Measurements from ENCODE around the gene GTF3C1.

GTF3C1 gene

DNA sequence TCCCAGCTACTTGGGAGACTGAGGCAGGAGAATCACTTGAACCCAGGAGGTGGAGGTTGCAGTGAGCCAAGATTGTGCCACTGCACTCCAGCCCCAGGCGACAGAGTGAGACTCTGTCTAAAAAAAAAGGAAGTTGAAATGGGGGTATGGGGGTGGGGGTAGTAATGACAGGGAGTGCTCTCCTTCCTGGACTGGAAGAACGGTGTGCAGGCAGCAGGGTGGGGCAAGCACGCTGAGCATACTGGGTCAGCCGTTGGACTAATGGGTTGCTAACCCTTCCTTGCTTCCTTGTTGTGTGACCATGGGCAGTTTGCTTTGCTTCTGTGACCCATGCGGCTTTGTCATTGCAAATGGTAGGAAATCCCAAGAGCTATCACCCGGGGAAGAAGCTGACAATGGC is 16.7 kb upstream of the GTF3C1 start:
- Histone ChIP-seq H3K9me3 (ENCODE audit: control insufficient read depth in 1 of 2, low read length in 2 of 2) (no peaks in the 10 kb centered on the region), H3K4me3 (ENCODE audit: low read depth in 1 of 2, low read length in 2 of 2) (no peak overlapping the region), H3K36me3 (ENCODE audit: control insufficient read depth in 1 of 2, insufficient read depth in 2 of 2, low read length in 2 of 2) (no peaks in the 10 kb centered on the region), H3K9ac (ENCODE audit: low read depth in 1 of 2, low read length in 2 of 2) (no peak overlapping the region), H3K27me3 (ENCODE audit: control insufficient read depth in 1 of 2, insufficient read depth in 2 of 2, low read length in 2 of 2) (no peaks in the 10 kb centered on the region), H3K4me1 (ENCODE audit: control insufficient read depth in 1 of 2, insufficient read depth in 2 of 2, low read length in 2 of 2) (no peaks in the 10 kb centered on the region), H3K27ac (ENCODE audit: low read depth, low read length) (no peak overlapping the region)

DNA sequence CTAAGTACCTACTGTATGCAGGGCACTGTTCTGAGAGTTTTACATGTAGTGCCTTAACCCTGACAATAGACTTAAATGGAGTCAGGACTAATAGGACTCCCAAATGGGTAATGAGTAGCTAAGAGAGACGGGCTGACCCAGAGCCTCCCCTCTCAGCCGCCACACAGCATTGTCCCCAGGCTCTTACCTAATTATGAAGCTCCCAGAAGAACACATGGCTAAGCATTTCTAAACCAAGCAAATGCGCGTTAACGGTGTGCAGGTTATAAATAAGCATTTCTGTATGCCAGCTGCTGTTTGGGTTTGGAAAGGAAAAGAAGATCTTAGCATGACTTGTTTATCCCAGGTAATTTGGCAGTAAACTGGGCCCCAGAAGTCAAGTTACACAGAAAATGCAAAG is 14.5 kb upstream of the GTF3C1 start:
- no peak overlapping the region for H3K4me3 ChIP-seq (ENCODE audit: low read depth in 1 of 2, low read length in 2 of 2)
- H3K9ac ChIP-seq (ENCODE audit: low read depth in 1 of 2, low read length in 2 of 2): no peak overlapping the region
- no peak overlapping the region for H3K27ac ChIP-seq (ENCODE audit: low read depth, low read length)
- H3K4me1 ChIP-seq (ENCODE audit: control insufficient read depth in 1 of 2, insufficient read depth in 2 of 2, low read length in 2 of 2): no peaks in the 10 kb centered on the region
- no peaks in the 10 kb centered on the region for H3K27me3 ChIP-seq (ENCODE audit: control insufficient read depth in 1 of 2, insufficient read depth in 2 of 2, low read length in 2 of 2)
- H3K9me3 ChIP-seq (ENCODE audit: control insufficient read depth in 1 of 2, low read length in 2 of 2): no peaks in the 10 kb centered on the region
- H3K36me3 ChIP-seq (ENCODE audit: control insufficient read depth in 1 of 2, insufficient read depth in 2 of 2, low read length in 2 of 2): no peaks in the 10 kb centered on the region

DNA sequence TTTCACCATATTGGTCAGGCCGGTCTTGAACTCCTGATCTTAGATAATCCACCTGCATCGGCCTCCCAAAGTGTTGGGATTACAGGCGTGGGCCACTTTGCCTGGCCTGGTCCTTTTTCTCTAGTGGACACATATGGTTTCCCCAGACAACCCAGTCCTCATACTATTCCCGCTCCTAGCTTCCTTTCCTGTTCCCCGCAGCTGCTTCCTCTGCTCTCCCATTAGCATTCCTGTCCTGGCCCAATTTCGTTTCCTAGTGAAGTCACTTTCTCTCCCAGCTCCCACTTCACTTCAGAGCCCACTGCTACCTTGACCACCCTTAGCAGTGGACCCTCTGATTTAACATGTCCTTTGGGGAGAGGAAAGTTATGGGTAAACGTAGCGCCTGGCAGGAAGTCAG is 11.5 kb upstream of the GTF3C1 start:
- H3K27me3 ChIP-seq (ENCODE audit: control insufficient read depth in 1 of 2, insufficient read depth in 2 of 2, low read length in 2 of 2): no peaks in the 10 kb centered on the region
- H3K9ac ChIP-seq (ENCODE audit: low read depth in 1 of 2, low read length in 2 of 2): no peak overlapping the region
- no peak overlapping the region for H3K27ac ChIP-seq (ENCODE audit: low read depth, low read length)
- no peaks in the 10 kb centered on the region for H3K9me3 ChIP-seq (ENCODE audit: control insufficient read depth in 1 of 2, low read length in 2 of 2)
- no peak overlapping the region for H3K4me3 ChIP-seq (ENCODE audit: low read depth in 1 of 2, low read length in 2 of 2)
- H3K4me1 ChIP-seq (ENCODE audit: control insufficient read depth in 1 of 2, insufficient read depth in 2 of 2, low read length in 2 of 2): no peaks in the 10 kb centered on the region
- H3K36me3 ChIP-seq (ENCODE audit: control insufficient read depth in 1 of 2, insufficient read depth in 2 of 2, low read length in 2 of 2): no peaks in the 10 kb centered on the region

DNA sequence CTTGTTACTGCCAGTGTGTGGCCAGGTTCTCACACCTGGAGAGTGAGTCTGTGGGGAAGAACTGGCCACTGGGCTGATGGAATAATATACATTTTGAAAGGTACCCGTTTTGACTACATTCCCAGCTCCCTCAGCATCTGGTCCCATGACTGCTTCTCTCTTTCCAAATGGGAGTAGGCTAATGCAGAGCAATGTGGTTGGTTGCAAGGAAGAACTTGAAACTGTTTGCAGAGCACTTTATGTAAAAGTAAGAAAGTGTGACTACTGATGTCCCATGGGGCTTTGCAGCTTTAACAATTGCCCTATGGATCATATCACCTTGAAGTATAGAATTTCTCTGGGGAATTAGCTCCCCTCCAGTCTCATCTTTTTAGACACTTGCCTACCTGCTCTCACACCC is 9.2 kb upstream of the GTF3C1 start:
- no peak overlapping the region for H3K9ac ChIP-seq (ENCODE audit: low read depth in 1 of 2, low read length in 2 of 2)
- no peak overlapping the region for H3K27ac ChIP-seq (ENCODE audit: low read depth, low read length)
- no peaks in the 10 kb centered on the region for H3K36me3 ChIP-seq (ENCODE audit: control insufficient read depth in 1 of 2, insufficient read depth in 2 of 2, low read length in 2 of 2)
- H3K9me3 ChIP-seq (ENCODE audit: control insufficient read depth in 1 of 2, low read length in 2 of 2): no peaks in the 10 kb centered on the region
- H3K27me3 ChIP-seq (ENCODE audit: control insufficient read depth in 1 of 2, insufficient read depth in 2 of 2, low read length in 2 of 2): no peaks in the 10 kb centered on the region
- H3K4me3 ChIP-seq (ENCODE audit: low read depth in 1 of 2, low read length in 2 of 2): no peak overlapping the region
- H3K4me1 ChIP-seq (ENCODE audit: control insufficient read depth in 1 of 2, insufficient read depth in 2 of 2, low read length in 2 of 2): no peaks in the 10 kb centered on the region

GRCh38 chr16:27558434-27558833 is 8.7 kb upstream of the GTF3C1 start:
- Histone ChIP-seq H3K4me1 (ENCODE audit: control insufficient read depth in 1 of 2, insufficient read depth in 2 of 2, low read length in 2 of 2) (no peaks in the 10 kb centered on the region), H3K9ac (ENCODE audit: low read depth in 1 of 2, low read length in 2 of 2) (no peak overlapping the region), H3K36me3 (ENCODE audit: control insufficient read depth in 1 of 2, insufficient read depth in 2 of 2, low read length in 2 of 2) (no peaks in the 10 kb centered on the region), H3K4me3 (ENCODE audit: low read depth in 1 of 2, low read length in 2 of 2) (no peak overlapping the region), H3K9me3 (ENCODE audit: control insufficient read depth in 1 of 2, low read length in 2 of 2) (no peaks in the 10 kb centered on the region), H3K27me3 (ENCODE audit: control insufficient read depth in 1 of 2, insufficient read depth in 2 of 2, low read length in 2 of 2) (no peaks in the 10 kb centered on the region), H3K27ac (ENCODE audit: low read depth, low read length) (no peak overlapping the region)

DNA sequence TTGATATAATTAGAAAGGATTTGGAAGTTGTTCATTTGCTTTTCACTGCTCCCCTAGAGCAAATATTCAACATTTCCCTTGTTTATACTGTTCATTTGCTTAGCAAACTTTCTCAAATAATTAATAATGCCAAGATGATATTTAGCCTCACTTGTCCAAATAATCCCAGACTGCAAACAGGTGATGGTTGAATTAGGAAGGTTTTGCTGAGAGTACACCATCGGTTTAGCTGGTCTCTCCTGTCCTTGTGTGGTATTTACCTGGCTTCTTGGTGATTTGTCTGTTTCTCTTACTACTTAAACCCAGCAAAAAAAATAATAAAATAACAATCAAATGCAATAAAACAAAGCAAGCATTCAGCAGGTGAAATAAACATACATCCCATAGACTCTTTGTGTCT is 6.8 kb upstream of the GTF3C1 start:
- Histone ChIP-seq H3K27me3 (ENCODE audit: control insufficient read depth in 1 of 2, insufficient read depth in 2 of 2, low read length in 2 of 2) (no peaks in the 10 kb centered on the region), H3K36me3 (ENCODE audit: control insufficient read depth in 1 of 2, insufficient read depth in 2 of 2, low read length in 2 of 2) (no peaks in the 10 kb centered on the region), H3K9ac (ENCODE audit: low read depth in 1 of 2, low read length in 2 of 2) (no peak overlapping the region), H3K27ac (ENCODE audit: low read depth, low read length) (no peak overlapping the region), H3K4me1 (ENCODE audit: control insufficient read depth in 1 of 2, insufficient read depth in 2 of 2, low read length in 2 of 2) (no peaks in the 10 kb centered on the region), H3K4me3 (ENCODE audit: low read depth in 1 of 2, low read length in 2 of 2) (no peak overlapping the region), H3K9me3 (ENCODE audit: control insufficient read depth in 1 of 2, low read length in 2 of 2) (no peaks in the 10 kb centered on the region)

- peak overlapping the region in 1 of 2 donors; percentile 79 for H3K9ac ChIP-seq (ENCODE audit: low read depth in 1 of 2, low read length in 2 of 2)
- H3K4me1 ChIP-seq (ENCODE audit: control insufficient read depth in 1 of 2, insufficient read depth in 2 of 2, low read length in 2 of 2): peaks cover 22 to 24% of the 10 kb centered on the region in 2 donors
- H3K9me3 ChIP-seq (ENCODE audit: control insufficient read depth in 1 of 2, low read length in 2 of 2): no peaks in the 10 kb centered on the region
- no peaks in the 10 kb centered on the region for H3K36me3 ChIP-seq (ENCODE audit: control insufficient read depth in 1 of 2, insufficient read depth in 2 of 2, low read length in 2 of 2)
- H3K4me3 ChIP-seq (ENCODE audit: low read depth in 1 of 2, low read length in 2 of 2): peak overlapping the region in 1 of 2 donors; percentile 89
- H3K27me3 ChIP-seq (ENCODE audit: control insufficient read depth in 1 of 2, insufficient read depth in 2 of 2, low read length in 2 of 2): no peaks in the 10 kb centered on the region
- no peak overlapping the region for H3K27ac ChIP-seq (ENCODE audit: low read depth, low read length)
Observed at GRCh38 chr16:27551036-27551435, 1.3 kb upstream of the GTF3C1 start.

DNA sequence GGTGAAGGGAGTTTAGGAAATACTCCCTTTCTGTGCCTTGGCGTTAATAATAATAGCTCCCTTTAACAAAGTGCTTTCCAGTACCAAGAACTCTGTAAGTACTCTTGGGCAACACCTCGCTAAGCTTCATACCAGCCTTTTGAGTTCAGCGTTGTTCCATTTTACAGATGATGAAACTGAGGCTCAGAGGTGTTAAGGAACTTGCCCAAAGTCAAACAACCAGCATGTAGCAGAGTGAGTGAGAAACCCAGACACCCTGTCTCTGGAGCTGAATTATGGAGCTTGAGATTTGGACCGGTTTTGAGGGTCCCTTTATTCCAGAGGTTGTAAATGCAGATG is 838 bp upstream of the GTF3C1 start:
- Histone ChIP-seq H3K4me3 (ENCODE audit: low read depth in 1 of 2, low read length in 2 of 2) (peak overlapping the region; percentile 89 to 100), H3K27me3 (ENCODE audit: control insufficient read depth in 1 of 2, insufficient read depth in 2 of 2, low read length in 2 of 2) (no peaks in the 10 kb centered on the region), H3K9me3 (ENCODE audit: control insufficient read depth in 1 of 2, low read length in 2 of 2) (no peaks in the 10 kb centered on the region), H3K9ac (ENCODE audit: low read depth in 1 of 2, low read length in 2 of 2) (peak overlapping the region; percentile 79 to 90), H3K27ac (ENCODE audit: low read depth, low read length) (no peak overlapping the region), H3K36me3 (ENCODE audit: control insufficient read depth in 1 of 2, insufficient read depth in 2 of 2, low read length in 2 of 2) (no peaks in the 10 kb centered on the region), H3K4me1 (ENCODE audit: control insufficient read depth in 1 of 2, insufficient read depth in 2 of 2, low read length in 2 of 2) (peaks cover 22 to 24% of the 10 kb centered on the region in 2 donors)

DNA sequence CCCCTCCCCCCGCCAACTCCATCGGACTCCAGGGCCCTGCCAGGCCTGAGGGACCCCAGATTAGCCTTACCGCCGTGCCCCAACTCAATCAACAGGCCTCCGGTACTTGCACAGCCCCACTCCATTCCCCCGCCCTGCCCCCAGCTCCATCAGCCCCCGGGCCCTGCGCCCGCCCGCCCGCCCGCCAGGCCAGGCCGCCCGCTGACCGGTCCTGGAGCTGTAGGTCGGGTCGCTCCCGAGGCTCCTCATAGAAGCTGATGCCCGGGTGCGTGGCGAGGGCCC is 308 bp downstream of the GTF3C1 start:
- Histone ChIP-seq H3K36me3 (ENCODE audit: control insufficient read depth in 1 of 2, insufficient read depth in 2 of 2, low read length in 2 of 2) (peaks cover 9 to 10% of the 10 kb centered on the region in 2 donors), H3K27ac (ENCODE audit: low read depth, low read length) (no peak overlapping the region), H3K4me1 (ENCODE audit: control insufficient read depth in 1 of 2, insufficient read depth in 2 of 2, low read length in 2 of 2) (peaks cover 22 to 24% of the 10 kb centered on the region in 2 donors), H3K9ac (ENCODE audit: low read depth in 1 of 2, low read length in 2 of 2) (peak overlapping the region; percentile 61 to 84), H3K4me3 (ENCODE audit: low read depth in 1 of 2, low read length in 2 of 2) (peak overlapping the region; percentile 87 to 89), H3K27me3 (ENCODE audit: control insufficient read depth in 1 of 2, insufficient read depth in 2 of 2, low read length in 2 of 2) (no peaks in the 10 kb centered on the region), H3K9me3 (ENCODE audit: control insufficient read depth in 1 of 2, low read length in 2 of 2) (no peaks in the 10 kb centered on the region)

DNA sequence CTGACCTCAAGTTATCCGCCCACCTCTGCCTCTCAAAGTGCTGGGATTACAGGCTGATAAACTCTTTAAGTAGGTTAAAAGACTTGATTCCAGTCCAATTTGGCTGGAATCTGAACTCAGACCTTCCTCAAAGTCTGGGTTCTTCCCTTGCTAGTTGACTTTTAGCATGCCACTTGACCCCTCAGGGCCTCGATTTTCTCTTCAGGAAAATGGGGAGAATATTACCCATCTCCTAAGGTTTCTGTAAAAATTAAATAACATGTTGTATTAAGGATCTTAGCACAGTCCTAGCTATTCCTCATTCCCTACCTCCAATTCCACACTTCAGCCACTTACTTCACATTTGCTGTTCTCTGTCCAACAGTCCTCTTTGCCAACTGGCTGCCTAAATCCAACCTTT is 1.9 kb downstream of the GTF3C1 start:
- Histone ChIP-seq H3K4me3 (ENCODE audit: low read depth in 1 of 2, low read length in 2 of 2) (no peak overlapping the region), H3K4me1 (ENCODE audit: control insufficient read depth in 1 of 2, insufficient read depth in 2 of 2, low read length in 2 of 2) (peaks cover 22 to 24% of the 10 kb centered on the region in 2 donors), H3K9ac (ENCODE audit: low read depth in 1 of 2, low read length in 2 of 2) (no peak overlapping the region), H3K27ac (ENCODE audit: low read depth, low read length) (no peak overlapping the region), H3K27me3 (ENCODE audit: control insufficient read depth in 1 of 2, insufficient read depth in 2 of 2, low read length in 2 of 2) (no peaks in the 10 kb centered on the region), H3K9me3 (ENCODE audit: control insufficient read depth in 1 of 2, low read length in 2 of 2) (no peaks in the 10 kb centered on the region), H3K36me3 (ENCODE audit: control insufficient read depth in 1 of 2, insufficient read depth in 2 of 2, low read length in 2 of 2) (peaks cover 16 to 25% of the 10 kb centered on the region in 2 donors)

- no peaks in the 10 kb centered on the region for H3K27me3 ChIP-seq (ENCODE audit: control insufficient read depth in 1 of 2, insufficient read depth in 2 of 2, low read length in 2 of 2)
- peaks cover 20 to 32% of the 10 kb centered on the region in 2 donors for H3K36me3 ChIP-seq (ENCODE audit: control insufficient read depth in 1 of 2, insufficient read depth in 2 of 2, low read length in 2 of 2)
- H3K9me3 ChIP-seq (ENCODE audit: control insufficient read depth in 1 of 2, low read length in 2 of 2): no peaks in the 10 kb centered on the region
- no peak overlapping the region for H3K9ac ChIP-seq (ENCODE audit: low read depth in 1 of 2, low read length in 2 of 2)
- peaks cover 22 to 24% of the 10 kb centered on the region in 2 donors for H3K4me1 ChIP-seq (ENCODE audit: control insufficient read depth in 1 of 2, insufficient read depth in 2 of 2, low read length in 2 of 2)
- peak overlapping the region in 1 of 2 donors; percentile 11 for H3K4me3 ChIP-seq (ENCODE audit: low read depth in 1 of 2, low read length in 2 of 2)
- H3K27ac ChIP-seq (ENCODE audit: low read depth, low read length): no peak overlapping the region
Observed at GRCh38 chr16:27547134-27547533, 2.6 kb downstream of the GTF3C1 start.

All from duodenal mucosa (tissue), 2 donors.